ENCODE data around the gene FBXO21. TPM values are rescaled to one million over a fixed set of nuclear protein-coding genes. Genes with fewer than 3 reads are reported as not detected.

FBXO21 gene
- total RNA-seq, 1 donor from 2014 or later, result 28.1 TPM

- no peak for DNase-seq
- peak overlapping the region; percentile 82 for H3K27ac Mint-ChIP-seq
- H3K4me1 Mint-ChIP-seq, result peaks cover 36% of the 10 kb centered on the region
- no peaks in the 10 kb centered on the region for H3K27me3 Mint-ChIP-seq
- H3K4me3 Mint-ChIP-seq, result no peak overlapping the region
- H3K36me3 Mint-ChIP-seq (ENCODE audit: low read depth), result peaks cover 55% of the 10 kb centered on the region
- no peaks in the 10 kb centered on the region for H3K9me3 Mint-ChIP-seq
- intact Hi-C loops (cut with micrococcal nuclease), result no loop called here
These were observed 40.8 kb downstream of the FBXO21 start for GRCh38 chr12:117149431-117149830.

- intact Hi-C loops (cut with micrococcal nuclease), result no loop called here
- Mint-ChIP-seq H3K4me3 (peak overlapping the region; percentile 55), H3K9me3 (no peaks in the 10 kb centered on the region), H3K27ac (peak overlapping the region; percentile 82), H3K36me3 (ENCODE audit: low read depth) (peaks cover 53% of the 10 kb centered on the region), H3K4me1 (peaks cover 36% of the 10 kb centered on the region), H3K27me3 (no peaks in the 10 kb centered on the region)
- no peak for DNase-seq
These were observed 41.6 kb downstream of the FBXO21 start for GRCh38 chr12:117148642-117149041.

DNA sequence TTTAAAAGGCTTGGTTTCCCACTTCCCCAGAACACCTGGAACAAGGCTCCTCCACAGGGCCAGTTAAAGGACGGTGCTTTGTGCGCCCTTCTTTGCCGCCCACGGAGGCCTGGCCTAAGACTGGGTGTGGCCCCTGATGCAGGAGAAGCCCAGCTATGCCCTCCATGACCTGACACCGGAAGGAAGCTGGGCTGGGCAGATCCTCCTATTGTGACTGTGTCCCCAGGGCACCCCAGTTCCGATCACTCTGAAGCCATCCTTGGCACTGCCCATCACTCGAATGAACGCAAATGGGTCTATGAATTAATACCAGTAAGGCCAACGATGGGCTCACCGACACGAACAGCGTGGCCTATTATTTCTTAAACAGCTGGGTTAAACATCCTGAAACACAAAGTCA, 42.6 kb downstream of the FBXO21 start:
- H3K4me1 Mint-ChIP-seq, result peaks cover 34% of the 10 kb centered on the region
- H3K27ac Mint-ChIP-seq, result peak overlapping the region; percentile 26
- H3K27me3 Mint-ChIP-seq, result no peaks in the 10 kb centered on the region
- H3K36me3 Mint-ChIP-seq (ENCODE audit: low read depth), result peaks cover 49% of the 10 kb centered on the region
- H3K9me3 Mint-ChIP-seq, result no peaks in the 10 kb centered on the region
- H3K4me3 Mint-ChIP-seq, result no peak overlapping the region
- DNase-seq, result no peak
- intact Hi-C loops (cut with micrococcal nuclease), result no loop called here

DNA sequence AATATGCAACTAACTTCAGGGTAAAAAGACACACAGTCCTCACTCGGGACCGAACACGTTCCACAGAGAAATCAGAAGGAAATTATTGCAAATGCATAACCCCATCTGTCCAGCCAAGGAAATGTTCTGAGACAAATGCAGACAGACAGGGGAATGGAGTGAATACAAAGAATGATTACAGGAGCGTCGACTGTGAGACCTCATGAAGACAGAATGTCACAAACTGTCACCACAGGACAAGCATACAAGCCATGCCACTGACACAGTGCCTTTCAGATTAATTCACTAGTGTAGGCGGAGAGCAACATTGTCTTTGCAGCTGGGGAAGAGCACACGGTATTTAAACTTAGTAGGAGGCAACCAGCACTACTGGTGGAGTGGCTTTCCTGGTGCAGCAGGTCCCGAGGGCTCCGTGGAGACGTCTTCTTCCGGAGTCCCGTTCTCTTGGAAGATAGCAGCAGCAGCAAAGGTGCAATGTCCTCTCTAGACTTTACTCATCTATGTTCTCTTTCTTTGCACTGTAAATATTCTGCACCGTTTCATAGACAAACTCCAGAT, 44.6 kb downstream of the FBXO21 start:
- H3K4me3 Mint-ChIP-seq, result no peak overlapping the region
- no peaks in the 10 kb centered on the region for H3K27me3 Mint-ChIP-seq
- no peak for DNase-seq
- intact Hi-C loops (cut with micrococcal nuclease), result no loop called here
- no peaks in the 10 kb centered on the region for H3K9me3 Mint-ChIP-seq
- H3K36me3 Mint-ChIP-seq (ENCODE audit: low read depth), result peaks cover 33% of the 10 kb centered on the region
- no peak overlapping the region for H3K27ac Mint-ChIP-seq
- peaks cover 24% of the 10 kb centered on the region for H3K4me1 Mint-ChIP-seq

- Mint-ChIP-seq H3K36me3 (ENCODE audit: low read depth) (peaks cover 24% of the 10 kb centered on the region), H3K4me1 (peaks cover 18% of the 10 kb centered on the region), H3K4me3 (no peak overlapping the region), H3K9me3 (no peaks in the 10 kb centered on the region), H3K27me3 (no peaks in the 10 kb centered on the region), H3K27ac (no peak overlapping the region)
- intact Hi-C loops (cut with micrococcal nuclease), result no loop called here
- no peak for DNase-seq
These were observed 45.7 kb downstream of the FBXO21 start for GRCh38 chr12:117144599-117144998.

GRCh38 chr12:117143008-117143532, 47.2 kb downstream of the FBXO21 start:
- Mint-ChIP-seq H3K27ac (no peak overlapping the region), H3K4me3 (no peak overlapping the region), H3K27me3 (no peaks in the 10 kb centered on the region), H3K4me1 (peaks cover 6% of the 10 kb centered on the region), H3K9me3 (no peaks in the 10 kb centered on the region), H3K36me3 (ENCODE audit: low read depth) (peaks cover 21% of the 10 kb centered on the region)
- no peak for DNase-seq
- intact Hi-C loops (cut with micrococcal nuclease), result no loop called here

DNA sequence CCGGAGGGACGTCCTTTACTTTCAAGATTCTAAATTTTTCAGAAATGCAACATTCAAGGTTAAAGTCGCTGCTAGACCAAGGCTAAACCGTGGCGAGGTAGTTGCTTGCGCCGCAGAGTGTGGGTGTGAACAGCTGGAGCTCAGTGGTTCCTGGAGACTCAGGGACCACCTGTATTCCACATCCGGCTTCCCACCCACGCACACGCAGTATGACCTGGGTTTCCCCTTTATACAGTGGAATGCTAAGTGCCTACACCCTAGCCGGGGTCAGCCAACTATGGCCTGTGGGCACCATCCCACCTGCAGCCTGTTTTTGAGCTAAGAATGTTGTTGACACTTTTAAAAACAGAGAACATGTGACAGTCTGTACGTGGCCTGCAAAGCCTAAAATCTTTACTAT, 48.2 kb downstream of the FBXO21 start:
- H3K4me1 Mint-ChIP-seq, result peaks cover 3% of the 10 kb centered on the region
- intact Hi-C loops (cut with micrococcal nuclease), result no loop called here
- no peaks in the 10 kb centered on the region for H3K27me3 Mint-ChIP-seq
- H3K36me3 Mint-ChIP-seq (ENCODE audit: low read depth), result peaks cover 16% of the 10 kb centered on the region
- H3K9me3 Mint-ChIP-seq, result no peaks in the 10 kb centered on the region
- H3K27ac Mint-ChIP-seq, result no peak overlapping the region
- no peak overlapping the region for H3K4me3 Mint-ChIP-seq
- no peak for DNase-seq

DNA sequence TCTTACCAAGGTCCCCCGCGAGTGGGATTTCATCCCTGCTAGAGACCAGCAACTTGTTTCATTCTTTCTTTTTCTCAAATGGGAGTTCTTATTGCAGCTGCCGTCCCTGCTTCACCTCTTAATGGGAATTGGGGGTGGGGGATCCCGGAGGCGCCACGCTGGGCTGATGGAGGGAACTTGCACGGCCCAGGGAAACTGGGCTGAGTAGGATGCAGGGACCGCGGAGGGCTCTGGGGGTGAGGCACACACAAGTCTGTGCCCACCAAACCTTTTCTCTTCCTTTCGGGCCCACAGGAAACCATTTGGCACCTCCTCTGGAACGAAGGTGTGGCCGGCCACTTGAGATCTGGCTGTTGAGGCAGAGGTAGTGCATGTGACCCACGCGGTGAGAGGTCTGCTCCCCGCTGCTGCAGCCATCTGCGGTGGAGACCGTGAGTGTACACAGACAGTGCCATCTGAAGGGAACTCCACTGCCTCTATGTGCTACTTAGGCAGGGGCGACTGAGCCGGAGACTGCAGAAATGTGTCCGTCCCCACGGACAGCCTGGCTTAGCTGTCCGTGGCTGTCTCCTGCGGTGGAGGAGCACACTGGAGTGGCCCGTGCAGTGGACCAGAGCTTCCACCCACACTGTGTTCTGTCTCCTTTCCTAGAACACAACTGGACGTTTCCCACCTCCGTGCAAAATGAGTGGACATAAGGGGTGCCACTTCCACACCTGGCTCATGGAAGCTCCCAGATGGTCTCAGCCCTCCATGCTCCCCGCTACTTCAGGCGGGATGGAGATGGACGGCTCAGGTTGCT, 49.0 kb downstream of the FBXO21 start:
- H3K9me3 Mint-ChIP-seq, result no peaks in the 10 kb centered on the region
- no peak for DNase-seq
- peaks cover 16% of the 10 kb centered on the region for H3K36me3 Mint-ChIP-seq (ENCODE audit: low read depth)
- H3K4me1 Mint-ChIP-seq, result peaks cover 3% of the 10 kb centered on the region
- no peak overlapping the region for H3K27ac Mint-ChIP-seq
- no peak overlapping the region for H3K4me3 Mint-ChIP-seq
- H3K27me3 Mint-ChIP-seq, result no peaks in the 10 kb centered on the region
- intact Hi-C loops (cut with micrococcal nuclease), result no loop called here

DNA sequence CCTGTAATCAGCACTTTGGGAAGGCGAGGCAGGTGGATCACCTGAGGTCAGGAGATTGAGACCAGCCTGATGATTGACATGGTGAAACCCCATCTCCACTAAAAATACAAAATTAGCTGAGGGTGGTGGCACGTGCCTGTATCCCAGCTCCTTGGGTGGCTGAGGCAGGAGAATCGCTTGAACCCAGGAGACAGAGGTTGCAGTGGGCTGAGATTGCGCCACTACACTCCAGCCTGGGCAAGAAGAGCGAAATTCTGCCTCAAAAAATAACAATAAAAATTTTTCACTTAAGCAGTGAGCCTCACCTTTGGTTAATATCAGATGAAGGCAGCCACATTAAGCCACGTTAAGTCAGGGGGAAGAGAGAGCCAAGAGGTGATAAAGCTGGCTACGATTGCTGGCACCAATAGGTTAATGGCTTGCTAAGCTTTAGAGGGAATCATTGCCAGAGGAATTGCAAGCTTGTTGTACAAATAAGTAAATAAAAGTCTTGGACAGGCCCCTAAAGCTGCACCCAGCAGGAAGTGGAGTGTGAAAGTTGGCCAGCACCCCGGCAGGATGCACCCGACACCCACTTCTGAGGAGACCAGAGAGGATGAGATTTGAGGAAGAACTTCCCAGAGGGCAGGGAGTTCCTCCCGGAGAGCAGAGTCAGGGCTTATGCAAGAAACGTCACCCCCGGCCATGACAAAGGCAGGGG, 49.7 kb downstream of the FBXO21 start:
- Mint-ChIP-seq H3K27me3 (no peaks in the 10 kb centered on the region), H3K36me3 (ENCODE audit: low read depth) (peaks cover 13% of the 10 kb centered on the region)

GRCh38 chr12:117139025-117139717, 51.1 kb downstream of the FBXO21 start:
- no peak overlapping the region for H3K27ac Mint-ChIP-seq
- no peak overlapping the region for H3K4me3 Mint-ChIP-seq
- H3K36me3 Mint-ChIP-seq (ENCODE audit: low read depth), result peaks cover 6% of the 10 kb centered on the region
- H3K4me1 Mint-ChIP-seq, result peaks cover 11% of the 10 kb centered on the region
- DNase-seq, result no peak
- H3K9me3 Mint-ChIP-seq, result no peaks in the 10 kb centered on the region
- intact Hi-C loops (cut with micrococcal nuclease), result loop anchor here (10.0 kb wide), 1 partner anchor 214 kb away; no protein-coding TSS in a partner anchor
- no peaks in the 10 kb centered on the region for H3K27me3 Mint-ChIP-seq

More for the DNA sequence above, 49.7 kb downstream of the FBXO21 start:
- intact Hi-C loops (cut with micrococcal nuclease), result no loop called here
- Mint-ChIP-seq H3K9me3 (no peaks in the 10 kb centered on the region), H3K27ac (no peak overlapping the region), H3K4me1 (peaks cover 6% of the 10 kb centered on the region), H3K4me3 (no peak overlapping the region)
- no peak for DNase-seq

GRCh38 chr12:117134721-117135120, 55.5 kb downstream of the FBXO21 start:
- Mint-ChIP-seq H3K27me3 (no peaks in the 10 kb centered on the region), H3K4me3 (no peak overlapping the region), H3K9me3 (no peaks in the 10 kb centered on the region), H3K36me3 (ENCODE audit: low read depth) (no peaks in the 10 kb centered on the region), H3K4me1 (peaks cover 16% of the 10 kb centered on the region), H3K27ac (peak overlapping the region; percentile 34)
- intact Hi-C loops (cut with micrococcal nuclease), result loop anchor here (1.0 to 10.0 kb wide), 5 partner anchors 16 to 317 kb away; partner anchors contain the start of gene TESC
- no peak for DNase-seq

DNA sequence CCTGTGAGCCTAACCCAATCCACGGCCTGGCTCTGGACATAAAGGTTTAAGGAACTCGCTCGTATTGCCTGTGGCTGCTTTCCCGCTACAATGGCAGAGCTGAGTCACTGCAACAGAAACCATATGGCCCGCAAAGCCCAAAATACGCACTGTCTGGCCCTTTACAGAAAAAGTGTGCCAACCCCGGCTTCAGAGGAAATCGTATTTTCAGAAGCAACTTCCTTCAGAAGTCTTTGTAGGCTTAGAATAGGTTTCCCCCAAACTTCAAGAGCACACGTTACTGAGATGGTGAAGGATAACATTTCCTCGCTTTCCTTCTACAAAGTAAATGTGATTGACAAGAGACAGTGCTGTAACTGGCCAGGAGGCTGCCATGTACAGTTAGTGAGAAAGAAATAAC, 56.2 kb downstream of the FBXO21 start:
- intact Hi-C loops (cut with micrococcal nuclease), result loop anchor here (1.0 to 10.0 kb wide), 5 partner anchors 16 to 317 kb away; partner anchors contain the start of gene TESC
- Mint-ChIP-seq H3K27ac (peak overlapping the region; percentile 76), H3K4me1 (peaks cover 18% of the 10 kb centered on the region), H3K4me3 (peak overlapping the region; percentile 44), H3K36me3 (ENCODE audit: low read depth) (no peaks in the 10 kb centered on the region), H3K27me3 (no peaks in the 10 kb centered on the region), H3K9me3 (no peaks in the 10 kb centered on the region)
- DNase-seq, result peak; percentile 86

DNA sequence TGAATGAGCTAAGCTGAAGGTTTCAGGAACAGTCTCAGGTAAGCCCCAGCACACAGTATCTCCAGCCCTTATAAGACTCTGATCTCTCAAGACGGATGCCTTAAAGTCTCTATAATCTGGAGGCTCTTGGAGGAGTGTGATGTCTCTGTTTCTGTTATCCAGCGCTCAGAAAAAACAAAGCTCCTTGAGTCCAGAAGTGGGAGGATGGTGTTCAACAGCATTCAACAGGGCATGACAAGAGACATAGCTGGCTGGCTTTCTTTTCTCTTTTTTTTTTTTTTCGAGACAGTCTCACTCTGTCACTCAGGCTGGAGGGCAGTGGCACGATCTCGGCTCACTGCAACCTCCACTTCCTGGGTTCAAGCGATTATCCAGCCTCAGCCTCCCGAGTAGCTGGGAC, 59.5 kb downstream of the FBXO21 start:
- Mint-ChIP-seq H3K27me3 (no peaks in the 10 kb centered on the region), H3K4me3 (no peak overlapping the region), H3K27ac (no peak overlapping the region), H3K9me3 (peaks cover 7% of the 10 kb centered on the region), H3K36me3 (ENCODE audit: low read depth) (no peaks in the 10 kb centered on the region), H3K4me1 (peaks cover 15% of the 10 kb centered on the region)
- no peak for DNase-seq
- intact Hi-C loops (cut with micrococcal nuclease), result loop anchor here (5.0 to 10.0 kb wide), 3 partner anchors 168 to 314 kb away; no protein-coding TSS in a partner anchor
